GM19438 (cell line): ENCODE measurements around the gene CRABP1.

Source experiments
- ATAC-seq: cut with Tn5 transposase; IDR thresholded peaks from one replicate; pipeline ENCODE4 v1.9.1; 2021; ENCODE audit warnings: low read depth; ENCODE audit not compliant: unreplicated experiment

Gene CRABP1

GRCh38 chr15:78343276-78344060 lies 3.3 kb downstream of the CRABP1 start:
- no peak for ATAC-seq

GRCh38 chr15:78345396-78346125 lies 5.4 kb downstream of the CRABP1 start:
- no peak for ATAC-seq

- ATAC-seq, result no peak
Measured at GRCh38 chr15:78347586-78348543, 7.7 kb downstream of the CRABP1 start.

GRCh38 chr15:78350058-78350457 lies 9.9 kb downstream of the CRABP1 start:
- no peak for ATAC-seq

GRCh38 chr15:78351539-78351938 lies 11.4 kb downstream of the CRABP1 start:
- no peak for ATAC-seq

GRCh38 chr15:78353093-78353492 lies 12.9 kb downstream of the CRABP1 start:
- ATAC-seq, result no peak

- no peak for ATAC-seq
Measured at GRCh38 chr15:78355177-78355576, 15.0 kb downstream of the CRABP1 start.

- no peak for ATAC-seq
Measured at GRCh38 chr15:78358102-78358870, 18.1 kb downstream of the CRABP1 start.

GRCh38 chr15:78359041-78359808 lies 19.1 kb downstream of the CRABP1 start:
- no peak for ATAC-seq

- ATAC-seq, result no peak
Measured at GRCh38 chr15:78360367-78360801, 20.2 kb downstream of the CRABP1 start.

- no peak for ATAC-seq
Measured at GRCh38 chr15:78360958-78361718, 21.0 kb downstream of the CRABP1 start.

- ATAC-seq, result no peak
Measured at GRCh38 chr15:78361771-78362506, 21.8 kb downstream of the CRABP1 start.

- no peak for ATAC-seq
Measured at GRCh38 chr15:78362716-78363380, 22.7 kb downstream of the CRABP1 start.

- no peak for ATAC-seq
Measured at GRCh38 chr15:78363381-78363734, 23.2 kb downstream of the CRABP1 start.

- no peak for ATAC-seq
Measured at GRCh38 chr15:78364233-78364632, 24.1 kb downstream of the CRABP1 start.

- no peak for ATAC-seq
Measured at GRCh38 chr15:78365917-78366316, 25.8 kb downstream of the CRABP1 start.

- no peak for ATAC-seq
Measured at GRCh38 chr15:78366342-78366741, 26.2 kb downstream of the CRABP1 start.
